GM03348 (cell line): Measurements from ENCODE around the gene ZFPM1.
"Not testable (repeated sequence)": the region's sequence is repeated elsewhere in the genome, so short reads cannot be mapped to it uniquely, and the experiment has no call there.

Source experiments
- DNase-seq: peaks from one replicate; pipeline ENCODE4 v3.0.0; 2012; ENCODE audit warnings: low spot score

Gene ZFPM1

DNA sequence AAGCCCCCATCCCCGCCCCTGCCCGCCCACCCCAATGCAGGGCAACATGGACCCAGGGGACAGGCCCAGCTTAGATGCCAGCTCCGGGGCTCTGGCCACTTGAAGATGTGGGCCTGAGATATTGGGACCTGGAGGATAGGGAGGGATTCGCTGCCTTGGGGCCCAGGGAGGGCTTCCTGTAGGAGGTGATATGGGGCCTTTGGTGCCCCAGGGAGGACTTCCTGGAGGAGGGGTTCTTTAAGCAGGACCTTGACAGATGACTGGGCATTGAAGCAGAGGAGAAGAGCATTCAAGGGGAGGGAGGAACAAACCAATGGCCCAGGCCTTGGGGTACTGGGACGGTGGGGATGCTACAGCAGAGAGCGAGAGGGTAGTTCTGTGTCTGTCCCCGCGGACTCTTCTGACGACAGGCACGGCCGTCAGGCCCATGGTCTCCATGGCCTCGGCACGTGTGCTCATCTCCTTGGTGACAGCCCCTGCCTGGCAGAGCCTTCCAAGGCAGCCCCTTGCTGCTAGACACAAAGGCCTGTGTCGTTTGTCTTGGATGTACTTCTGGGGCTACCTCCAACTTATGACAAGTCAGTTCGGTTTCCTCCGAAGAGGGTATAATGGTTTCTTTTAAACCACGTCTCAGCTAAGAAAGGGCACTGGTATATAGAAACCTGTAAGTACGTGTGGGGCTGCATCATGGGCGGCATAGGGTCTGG is 61.6 kb downstream of the ZFPM1 start:
- no peak for DNase-seq

DNA sequence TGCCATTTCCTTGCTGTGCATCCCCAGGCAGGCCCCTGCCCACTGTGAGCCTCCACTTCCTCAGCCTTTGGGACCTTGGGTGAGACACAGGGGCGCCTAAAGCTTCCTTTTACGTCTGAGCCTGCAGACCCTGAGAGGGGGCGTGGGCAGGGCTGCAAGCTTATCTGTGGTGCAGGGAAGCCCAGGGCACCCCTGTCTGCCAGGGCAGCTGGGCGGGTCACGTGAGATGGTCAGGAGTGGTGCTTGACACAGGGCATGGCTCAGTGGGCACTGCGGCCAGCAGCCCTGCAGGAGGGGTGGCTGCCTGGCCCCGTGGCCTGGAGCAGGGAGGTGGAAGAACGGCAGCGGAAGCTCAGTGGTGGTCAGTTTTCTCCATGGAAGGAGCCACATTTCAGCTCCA is 62.3 kb downstream of the ZFPM1 start:
- DNase-seq = no peak

DNA sequence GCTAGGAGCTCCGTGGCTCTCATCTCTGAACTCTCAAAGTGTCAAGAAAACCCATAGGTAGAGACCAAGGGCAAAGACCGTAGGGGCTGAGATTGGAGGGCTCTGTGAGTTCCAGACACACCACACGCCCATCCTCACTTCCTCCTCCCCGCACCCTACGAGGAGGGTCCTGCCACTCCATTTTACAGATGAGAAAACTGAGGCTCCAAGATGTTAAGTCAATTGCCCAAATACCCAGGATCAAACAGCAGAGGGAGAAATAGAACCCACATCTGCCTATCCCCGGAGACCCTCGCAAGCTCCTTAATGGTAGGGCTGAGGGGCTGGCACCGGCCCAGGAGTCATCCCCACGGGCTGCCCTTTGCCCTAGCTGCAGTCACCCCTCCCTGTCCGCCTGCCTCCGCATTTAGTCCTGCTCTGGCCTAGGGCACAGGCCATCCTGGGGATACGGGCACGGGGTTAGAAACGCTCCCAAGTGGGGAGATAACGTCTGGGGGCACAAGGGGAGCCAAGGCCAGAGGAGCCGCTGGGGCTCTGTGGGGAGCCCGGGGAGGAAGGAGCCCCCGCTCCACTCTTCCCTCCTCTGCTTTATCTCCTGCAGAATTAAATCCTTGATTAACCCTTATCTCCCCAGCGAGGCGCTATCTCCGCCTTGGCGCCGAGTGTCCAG is 63.0 kb downstream of the ZFPM1 start:
- DNase-seq = no peak

DNA sequence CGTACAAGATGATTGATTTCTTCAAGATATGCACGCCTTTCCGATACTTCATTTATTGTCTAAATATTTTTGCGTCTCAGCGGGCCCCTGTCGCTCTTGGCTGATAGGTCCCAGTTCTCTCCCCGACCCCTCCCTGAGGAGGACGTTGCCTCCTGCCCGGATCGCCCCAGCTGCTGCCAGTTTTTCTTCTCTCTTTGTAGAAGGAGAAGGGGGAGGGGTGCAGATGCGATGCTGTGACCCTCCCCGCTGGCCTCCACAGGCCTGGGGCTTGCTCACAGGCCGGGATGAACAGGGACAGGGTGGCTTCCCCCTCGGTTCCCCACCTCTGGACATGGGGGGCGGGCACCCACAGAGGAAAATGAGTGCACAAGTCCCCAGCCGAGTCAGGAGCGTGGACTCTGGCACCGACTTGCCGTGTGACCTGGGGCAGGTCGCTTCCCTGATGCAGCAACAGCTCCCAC is 63.6 kb downstream of the ZFPM1 start:
- no peak for DNase-seq

DNA sequence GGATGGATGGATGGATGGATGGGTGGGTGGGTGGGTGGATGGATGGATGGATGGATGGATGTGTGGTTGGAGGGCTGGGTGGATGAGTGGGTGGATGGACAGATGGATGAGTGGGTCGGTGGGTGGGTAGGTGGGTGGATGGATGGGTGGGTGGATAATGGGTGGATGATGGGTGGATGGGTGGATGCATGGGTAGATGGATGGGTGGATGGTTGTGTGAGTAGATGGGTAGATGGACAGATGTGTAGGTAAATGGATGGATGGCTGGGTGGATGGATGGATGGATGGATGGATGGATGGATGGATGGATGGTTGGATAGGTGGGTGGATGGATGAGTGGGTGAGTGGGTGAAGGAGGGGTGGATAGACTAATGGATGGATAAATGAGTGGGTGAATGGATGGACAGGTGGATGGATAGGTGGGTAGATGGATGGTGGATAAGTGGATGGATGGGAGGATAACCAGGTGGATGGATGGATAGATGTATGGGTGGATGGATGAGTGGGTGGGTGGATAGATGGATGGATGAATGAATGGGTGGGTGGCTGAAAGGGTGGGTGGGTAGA is 64.2 kb downstream of the ZFPM1 start:
- not testable (repeated sequence) for DNase-seq

DNA sequence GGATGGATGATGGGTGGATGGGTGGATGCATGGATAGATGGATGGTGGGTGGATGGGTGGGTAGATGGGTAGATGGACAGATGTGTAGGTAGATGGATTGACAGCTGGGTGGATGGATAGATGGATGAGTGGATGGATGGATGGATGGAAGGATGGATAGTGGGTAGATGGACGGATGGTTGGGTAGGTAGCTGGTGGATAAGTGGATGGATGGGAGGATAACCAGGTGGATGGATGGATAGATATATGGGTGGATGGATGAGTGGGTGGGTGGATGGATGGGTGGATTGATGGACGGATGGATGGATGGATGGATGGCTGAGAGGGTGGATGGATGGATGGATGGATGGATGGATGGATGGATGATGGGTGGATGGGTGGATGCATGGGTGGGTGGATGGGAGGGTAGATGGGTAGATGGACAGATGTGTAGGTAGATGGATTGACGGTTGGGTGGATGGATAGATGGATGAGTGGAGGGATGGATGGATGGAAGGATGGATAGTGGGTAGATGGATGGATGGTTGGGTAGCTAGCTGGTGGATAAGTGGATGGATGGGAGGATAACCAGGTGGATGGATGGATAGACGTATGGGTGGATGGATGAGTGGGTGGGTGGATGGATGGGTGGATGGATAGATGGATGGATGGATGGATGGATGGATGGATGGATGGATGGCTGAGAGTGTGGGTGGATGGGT is 65.5 kb downstream of the ZFPM1 start:
- DNase-seq = not testable (repeated sequence)

DNA sequence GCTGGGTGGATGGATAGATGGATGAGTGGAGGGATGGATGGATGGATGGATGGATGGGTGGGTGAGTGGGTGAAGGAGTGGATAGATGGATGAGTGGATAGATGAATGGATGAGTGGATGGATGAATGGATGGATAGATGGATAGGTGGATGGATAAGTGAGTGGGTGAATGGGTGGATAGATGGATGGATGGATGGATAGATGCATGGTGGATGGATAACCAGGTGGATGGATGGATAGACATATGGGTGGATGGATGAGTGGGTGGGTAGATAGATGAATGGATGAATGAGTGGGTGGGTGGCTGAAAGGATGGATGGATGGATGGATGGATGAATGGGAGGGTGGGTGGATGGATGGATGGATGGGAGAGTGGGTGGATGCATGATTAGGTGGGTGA is 66.2 kb downstream of the ZFPM1 start:
- no peak for DNase-seq

DNA sequence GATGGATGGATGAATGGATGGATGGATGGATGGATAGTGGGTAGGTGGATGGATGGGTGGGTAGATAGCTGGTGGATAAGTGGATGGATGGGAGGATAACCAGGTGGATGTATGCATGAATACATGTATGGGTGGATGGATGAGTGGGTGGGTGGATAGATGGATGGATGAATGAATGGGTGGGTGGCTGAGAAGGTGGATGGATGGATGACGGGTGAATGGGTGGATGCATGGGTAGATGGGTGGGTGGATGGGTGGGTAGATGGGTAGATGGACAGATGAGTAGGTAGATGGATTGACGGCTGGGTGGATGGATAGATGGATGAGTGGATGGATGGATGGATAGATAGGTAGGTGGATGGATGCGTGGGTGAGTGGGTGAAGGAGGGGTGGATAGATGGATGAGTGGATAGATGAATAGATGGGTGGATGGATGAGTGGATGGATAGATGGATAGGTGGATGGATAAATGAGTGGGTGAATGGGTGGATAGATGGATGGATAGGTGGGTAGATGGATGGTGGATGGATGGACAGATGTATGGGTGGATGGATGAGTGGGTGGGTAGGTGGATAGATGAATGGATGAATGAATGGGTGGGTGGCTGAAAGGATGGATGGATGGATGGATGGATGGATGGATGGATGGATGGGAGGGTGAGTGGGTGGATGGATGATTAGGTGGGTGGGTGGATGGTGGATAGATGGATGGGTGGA is 67.0 kb downstream of the ZFPM1 start:
- DNase-seq = no peak

DNA sequence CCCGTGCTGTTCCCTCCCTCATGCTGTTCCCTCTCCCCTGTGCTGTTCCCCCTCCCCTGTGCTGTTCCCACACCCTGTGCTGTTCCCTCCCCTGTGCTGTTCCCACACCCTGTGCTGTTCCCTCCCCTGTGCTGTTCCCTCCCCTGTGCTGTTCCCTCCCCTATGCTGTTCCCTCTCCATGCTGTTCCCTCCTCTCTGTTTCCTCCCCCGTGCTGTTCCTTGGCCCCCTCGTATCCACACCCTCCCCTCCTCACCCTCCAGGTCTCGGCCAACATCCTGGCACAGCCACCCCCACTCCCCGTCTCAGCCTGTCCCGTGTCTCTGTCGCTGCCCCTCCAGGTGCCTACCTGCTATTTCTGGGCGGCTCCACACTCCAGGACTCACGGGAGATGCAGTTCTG is 68.6 kb downstream of the ZFPM1 start:
- DNase-seq = no peak

DNA sequence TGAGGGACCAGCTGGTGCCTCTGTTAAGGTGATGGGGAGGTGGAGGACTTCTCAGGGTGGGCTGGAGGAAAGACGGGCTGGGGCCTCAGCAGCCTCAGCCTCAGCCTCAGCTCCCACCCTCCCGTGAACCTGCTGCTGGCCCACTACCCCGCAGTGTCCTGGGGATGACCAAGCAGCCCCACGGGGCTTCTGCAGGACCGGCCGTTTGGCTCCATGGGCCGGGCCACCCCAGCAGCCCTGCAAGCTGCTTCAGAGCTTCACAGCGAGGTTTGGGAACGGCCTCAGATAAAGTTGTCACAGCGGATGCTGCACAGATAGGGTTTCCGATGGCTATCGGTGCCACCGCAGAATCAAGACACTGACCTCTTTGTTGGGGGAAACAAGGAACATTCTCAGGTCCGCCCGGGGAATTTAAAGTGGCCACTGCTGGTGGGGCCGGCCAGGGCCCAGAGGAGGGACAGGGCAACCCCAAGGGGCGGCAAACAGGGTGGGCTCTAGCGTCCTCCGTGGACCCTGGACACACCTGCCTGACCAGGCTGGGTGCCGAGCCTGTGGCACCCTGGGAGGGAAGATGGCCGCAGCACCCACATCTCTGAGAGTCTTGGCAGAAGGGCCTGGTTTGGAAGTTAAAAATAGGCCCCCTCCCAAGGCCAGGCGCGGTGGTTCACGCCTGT is 69.3 kb downstream of the ZFPM1 start:
- DNase-seq = no peak

DNA sequence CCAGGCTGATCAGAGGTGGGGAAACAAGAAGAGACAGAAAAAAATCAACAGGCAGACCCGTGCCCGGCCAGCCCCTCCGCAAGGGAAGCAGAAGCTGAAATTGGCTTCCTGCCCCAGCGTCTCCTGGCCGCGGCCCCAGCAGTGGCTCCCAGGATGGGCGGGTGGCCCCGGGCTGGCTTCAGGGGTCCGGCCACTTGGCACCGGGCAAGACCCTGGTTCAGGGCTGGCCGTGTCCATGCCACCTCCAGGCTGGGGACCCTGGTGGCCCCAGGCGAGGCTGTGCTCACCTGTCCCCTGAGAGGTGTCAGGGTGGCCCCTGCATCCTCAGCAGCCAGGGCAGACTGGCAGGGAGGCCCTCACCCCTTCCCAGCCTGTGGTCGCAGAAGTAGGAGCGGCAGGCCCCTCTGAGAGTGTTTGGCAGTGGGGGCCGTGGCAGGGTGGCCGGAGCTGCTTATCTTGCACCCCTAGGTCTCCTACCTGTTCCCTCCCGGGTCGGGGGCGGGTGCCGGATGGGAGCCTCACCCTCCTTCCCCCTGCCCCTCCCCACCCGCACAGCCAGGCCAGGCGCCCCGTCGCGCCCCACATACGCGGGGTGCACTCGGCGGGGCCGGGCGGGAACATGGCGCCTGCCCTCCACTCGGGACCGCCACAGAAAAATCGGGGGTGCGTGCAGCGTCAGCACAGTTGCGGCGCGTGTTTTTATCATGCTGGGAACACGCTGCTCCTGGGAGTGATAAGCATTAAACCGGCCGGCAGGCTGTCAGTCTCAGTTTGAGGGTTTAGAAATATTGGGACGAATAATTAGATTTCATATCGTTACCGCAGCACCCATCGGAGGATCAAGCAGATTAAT is 70.5 kb downstream of the ZFPM1 start:
- DNase-seq = no peak

DNA sequence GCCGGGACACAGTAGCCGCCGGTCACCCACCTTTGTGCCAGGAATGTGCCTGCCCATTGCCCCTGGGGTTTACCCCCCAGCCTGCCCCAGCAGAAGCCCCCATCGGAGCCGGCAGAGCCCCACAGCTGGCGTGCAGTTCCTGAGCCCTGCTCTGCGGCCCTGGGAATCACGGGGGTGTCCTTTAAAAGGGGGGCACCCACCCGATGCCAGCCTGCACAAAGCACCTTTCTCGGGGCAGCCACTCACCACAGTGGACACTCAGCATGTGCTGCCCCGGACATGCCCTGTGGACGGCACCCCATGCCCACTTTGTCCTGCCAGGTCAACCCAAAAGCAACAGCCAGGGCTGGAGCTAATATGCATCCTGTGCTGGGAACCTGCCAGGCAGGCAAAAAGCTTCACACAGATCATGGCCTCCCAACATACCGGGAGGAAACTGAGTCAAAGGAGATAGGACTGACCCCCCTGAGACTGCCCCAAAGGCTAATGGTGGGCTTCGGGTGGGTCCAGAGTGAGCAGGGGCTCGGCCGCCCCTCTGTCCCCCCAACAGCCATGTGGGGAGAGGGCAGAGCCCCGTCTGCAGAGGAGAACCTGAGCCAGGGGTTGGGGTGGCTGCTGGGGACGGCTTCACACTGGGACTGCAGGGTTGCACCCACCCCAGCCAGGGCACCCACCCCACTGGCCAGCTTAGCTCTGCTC is 71.3 kb downstream of the ZFPM1 start:
- DNase-seq = no peak

DNA sequence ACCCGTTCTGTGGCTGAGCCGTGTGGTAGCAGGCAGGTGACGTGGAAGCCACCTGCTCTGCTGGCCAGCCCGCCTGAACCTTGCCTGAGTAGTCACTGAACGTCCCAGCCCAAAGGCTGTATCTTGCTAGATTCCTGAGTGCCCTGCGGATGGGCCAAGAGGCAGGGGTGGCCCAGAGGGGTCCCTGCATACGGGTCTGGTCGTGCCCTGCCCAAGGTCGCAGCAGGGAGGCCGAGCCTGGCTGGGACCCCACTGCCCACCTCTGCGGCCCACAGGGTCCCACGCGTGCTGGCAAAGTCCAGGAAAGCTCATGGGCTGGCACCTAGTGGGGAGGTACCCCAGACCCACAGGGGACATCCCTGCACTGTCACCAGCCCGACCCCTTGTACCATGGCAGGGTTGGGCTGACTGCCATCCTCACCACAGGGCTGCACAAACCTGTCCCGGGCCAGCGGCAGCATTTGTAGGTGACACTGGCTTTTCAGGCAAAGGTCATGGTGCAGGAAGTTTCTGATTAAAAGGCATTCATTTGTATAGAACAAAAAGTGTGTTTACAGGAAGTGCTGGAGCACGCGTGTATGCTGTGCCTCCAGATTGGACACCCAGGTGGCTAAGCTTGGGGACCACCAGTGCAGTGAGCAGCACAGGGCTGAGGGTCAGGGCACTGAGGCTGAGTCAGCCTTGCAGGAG is 72.0 kb downstream of the ZFPM1 start:
- DNase-seq = no peak

DNA sequence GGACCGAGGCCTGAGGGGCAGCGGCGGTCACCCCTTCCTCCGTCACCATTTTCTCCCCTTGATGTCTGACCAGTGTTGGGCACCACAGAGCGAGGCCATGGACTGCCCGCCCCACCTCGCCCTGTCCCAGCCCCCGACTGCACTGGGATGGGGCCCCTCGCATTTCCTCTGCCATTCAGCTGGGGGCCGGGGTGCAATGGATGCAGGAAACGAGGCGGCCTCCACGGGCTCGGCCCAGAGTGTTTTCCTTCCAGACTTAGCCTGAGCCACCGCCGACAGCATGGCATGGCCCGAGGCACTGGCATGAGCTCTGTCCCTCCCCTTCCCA is 72.5 kb downstream of the ZFPM1 start:
- no peak for DNase-seq

DNA sequence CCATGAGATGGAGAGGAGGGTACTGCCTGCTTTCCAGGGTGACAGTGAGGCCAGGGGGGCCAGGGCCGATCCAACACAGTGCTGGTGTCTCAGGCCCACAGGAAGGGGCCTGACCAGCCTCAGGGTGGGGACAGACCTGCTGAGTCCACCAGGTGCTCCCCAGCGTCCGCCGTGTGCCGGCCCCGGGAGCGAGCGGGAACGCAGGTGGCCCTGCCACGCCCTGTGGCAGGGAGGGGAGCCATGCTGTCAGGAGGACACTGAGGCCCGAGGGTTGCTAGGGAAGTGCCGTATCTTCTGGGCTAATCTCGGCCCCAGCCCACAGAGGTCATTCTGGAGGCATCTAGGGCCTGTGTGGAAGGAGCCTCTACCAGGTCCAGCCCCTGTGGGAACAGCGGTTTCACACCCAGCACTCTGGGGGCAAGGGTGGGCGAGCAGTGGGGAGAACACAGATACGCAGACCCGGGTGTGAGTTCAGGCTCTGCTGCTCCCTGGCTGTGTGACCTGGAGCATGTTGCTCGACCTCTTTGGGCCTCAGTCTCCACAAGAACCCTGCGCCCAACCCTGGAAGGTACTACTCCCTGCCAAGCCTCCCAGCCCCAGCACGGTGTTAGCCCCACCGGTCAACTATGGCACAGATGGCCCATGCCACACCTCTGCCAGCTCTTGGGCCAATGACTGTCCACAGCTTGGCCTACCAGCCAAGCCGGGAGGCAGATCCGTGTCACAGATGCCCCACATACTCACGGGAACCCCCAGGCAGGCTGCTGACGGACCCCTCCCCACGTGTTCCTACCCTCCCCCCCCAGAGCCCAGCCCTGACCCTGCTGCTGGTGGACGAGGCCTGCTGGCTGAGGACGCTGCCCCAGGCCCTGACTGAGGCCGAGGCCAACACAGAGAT is 73.2 kb downstream of the ZFPM1 start:
- DNase-seq = no peak

DNA sequence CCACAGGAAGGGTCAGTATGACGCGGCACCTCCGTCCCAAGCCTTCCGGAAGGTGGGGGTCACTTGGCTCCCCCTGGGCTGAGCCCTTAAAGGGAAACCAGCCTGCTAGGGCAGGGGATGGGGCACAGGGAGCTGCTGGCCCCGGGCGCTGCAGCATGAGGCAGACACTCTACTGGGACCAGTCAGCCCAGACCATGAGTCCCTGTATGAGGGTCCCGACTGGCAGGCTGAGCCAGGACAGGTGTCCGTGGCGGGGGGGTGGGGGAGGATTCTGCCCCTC is 73.8 kb downstream of the ZFPM1 start:
- DNase-seq = no peak

DNA sequence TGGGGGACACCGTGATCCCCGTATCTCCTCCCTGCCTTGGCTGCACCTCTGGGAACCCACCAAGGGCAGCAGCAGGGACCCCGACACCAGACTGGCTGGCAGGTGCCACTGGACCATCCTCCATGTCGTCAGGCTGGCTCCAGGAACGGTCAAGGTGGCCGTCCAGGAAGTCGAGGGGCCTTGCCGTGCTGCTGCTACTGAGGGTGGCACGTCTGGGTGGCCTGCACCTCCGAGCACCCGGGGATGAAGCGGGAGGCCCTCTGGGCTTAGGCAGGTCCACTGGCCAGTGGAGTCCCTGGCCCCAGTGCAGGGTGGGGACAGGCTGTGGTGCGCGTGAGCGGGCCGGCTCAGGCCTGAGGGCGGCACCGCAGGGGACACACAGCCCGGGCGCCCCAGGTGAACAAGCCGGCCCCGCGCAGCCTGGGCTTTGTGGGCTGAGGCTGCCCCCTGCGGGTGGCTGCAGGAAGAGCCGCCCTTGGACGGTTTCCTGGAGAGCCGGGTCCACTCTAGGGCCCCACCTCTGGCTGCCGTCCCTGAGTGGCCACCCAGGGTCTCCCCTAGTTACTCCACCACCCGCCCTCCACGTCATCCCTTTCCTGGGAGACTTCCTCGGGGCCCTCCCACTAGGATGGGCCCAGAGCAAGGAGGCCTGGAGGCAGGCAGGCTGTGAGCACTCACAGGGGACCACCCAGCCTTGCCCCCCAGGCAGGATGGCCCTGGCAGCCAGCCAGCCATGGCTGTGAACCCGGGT is 74.3 kb downstream of the ZFPM1 start:
- DNase-seq = peak; percentile 87
